Keratinocyte (primary cell): ENCODE measurements around the gene LTBP2. TPM values are rescaled to one million over a fixed set of nuclear protein-coding genes. Genes with fewer than 3 reads are reported as not detected.
A peak's percentile ranks its signal among the peaks of the same experiment; 100 is the strongest.

Experiments
- DNase-seq: peaks from one replicate; pipeline ENCODE4 v3.0.0-alpha.2; 2011; ENCODE audit warnings: low read depth, missing footprints, low spot score
- FAIRE-seq: peaks from 2 replicates; lab custom pipeline; 2011; peaks lifted over from hg19 to GRCh38; lab: Jason Lieb, UNC
- H2AFZ ChIP-seq: 2 replicates; pipeline ENCODE4 v1.6.0; 2012; ENCODE audit warnings: low read length, control low read depth, inconsistent platforms; ENCODE audit not compliant: control insufficient read depth
- H3K27ac ChIP-seq: 2 replicates; pipeline ENCODE4 v1.5.1; 2011; ENCODE audit warnings: low read length; ENCODE audit not compliant: control insufficient read depth, insufficient read depth
- H3K27me3 ChIP-seq: 3 replicates; pipeline ENCODE4 v1.6.0; 2011; ENCODE audit warnings: low read length; ENCODE audit not compliant: control insufficient read depth, insufficient read depth; ENCODE audit errors: extremely low read depth
- H3K36me3 ChIP-seq, 2 experiments: 2 replicates in 1 of 2; 3 replicates in 1 of 2; pipeline ENCODE4 v1.5.1; 2011; ENCODE audit warnings: low read length in 2 of 2, mild to moderate bottlenecking in 1 of 2; ENCODE audit not compliant: control insufficient read depth in 2 of 2, insufficient read depth in 2 of 2; ENCODE audit errors: extremely low read depth in 1 of 2
- H3K4me1 ChIP-seq: 3 replicates; pipeline ENCODE4 v1.5.1; 2011; ENCODE audit warnings: low read length; ENCODE audit not compliant: control insufficient read depth, insufficient read depth; ENCODE audit errors: extremely low read depth
- H3K4me2 ChIP-seq: 3 replicates; pipeline ENCODE4 v1.6.0; 2011; ENCODE audit warnings: low read depth, low read length; ENCODE audit not compliant: control insufficient read depth, insufficient read depth; ENCODE audit errors: extremely low read depth
- H3K4me3 ChIP-seq, 3 experiments: fragments of 200-600 bp in 1 of 3; sonication (generic) in 1 of 3; 2 replicates in 2 of 3; 3 replicates in 1 of 3; pipeline ENCODE4 v1.5.1; 2011 to 2016; ENCODE audit warnings: low read length in 3 of 3, mild to moderate bottlenecking in 3 of 3, control low read depth in 2 of 3, inconsistent platforms in 1 of 3, low read depth in 1 of 3, mixed read lengths in 1 of 3, mixed run types in 1 of 3, moderate library complexity in 1 of 3; ENCODE audit not compliant: control insufficient read depth in 2 of 3, insufficient read depth in 2 of 3; ENCODE audit errors: extremely low read depth in 1 of 3
- H3K79me2 ChIP-seq: 2 replicates; pipeline ENCODE4 v1.6.0; 2012; ENCODE audit warnings: low read length; ENCODE audit not compliant: control insufficient read depth, insufficient read depth
- H3K9ac ChIP-seq: 3 replicates; pipeline ENCODE4 v1.6.0; 2011; ENCODE audit warnings: low read length; ENCODE audit not compliant: control insufficient read depth, insufficient read depth; ENCODE audit errors: extremely low read depth
- H3K9me1 ChIP-seq: 3 replicates; pipeline ENCODE4 v1.6.0; 2011; ENCODE audit warnings: low read length; ENCODE audit not compliant: control insufficient read depth, insufficient read depth; ENCODE audit errors: extremely low read depth
- H3K9me3 ChIP-seq: 2 replicates; pipeline ENCODE4 v1.5.1; 2012; ENCODE audit warnings: low read depth, low read length; ENCODE audit not compliant: control insufficient read depth
- H4K20me1 ChIP-seq: 3 replicates; pipeline ENCODE4 v1.6.0; 2011; ENCODE audit warnings: low read length; ENCODE audit not compliant: control insufficient read depth, insufficient read depth; ENCODE audit errors: extremely low read depth
- CTCF ChIP-seq, 3 experiments: IDR thresholded peaks in 1 of 3; conservative IDR thresholded peaks in 1 of 3; optimal IDR thresholded peaks in 1 of 3; 2 replicates in 2 of 3; 3 replicates in 1 of 3; pipeline versions ENCODE3 to v1.5.1; 2011; ENCODE audit warnings: low read length in 3 of 3, mild to moderate bottlenecking in 3 of 3, moderate library complexity in 2 of 3, control low read depth in 1 of 3, inconsistent platforms in 1 of 3; ENCODE audit not compliant: insufficient read depth in 2 of 3; ENCODE audit errors: extremely low read depth in 1 of 3
- EZH2 ChIP-seq: IDR thresholded peaks from one replicate; pipeline ENCODE4 v1.6.1; 2012; ENCODE audit warnings: inconsistent platforms, mild to moderate bottlenecking, low read length, moderate library complexity
- dilution Hi-C: fragments of 300-500 bp; cut with MboI; formaldehyde crosslinking; loops from one replicate; pipeline ENCODE4 v1.7.0; 2020; ENCODE audit warnings: low sequenced_read_pairs; ENCODE audit not compliant: extremely low pct_ligation_motif_present
- polyA plus RNA-seq, 5 experiments: library from polyadenylated mRNA; depleted of rRNA in 3 of 5; stranded (reverse) in 3 of 5; stranded (forward) in 1 of 5; unstranded in 1 of 5; fragments of >200 nt; gene quantifications; 1 replicate in 1 of 5; 2 replicates in 3 of 5; 3 replicates in 1 of 5; pipeline versions ENCODE4 v1.2.1 to v1.2.3, GENCODE V29; 2011 to 2012; ENCODE audit warnings: missing spikeins in 2 of 5, low read depth in 1 of 5, low replicate concordance in 1 of 5

LTBP2 gene
- polyA plus RNA-seq, 1 donor (not counting 4 experiments of a cell fraction or from before 2014, with no cell fraction given): 23.9 TPM

GRCh38 chr14:74568911-74569310, 43.1 kb downstream of the LTBP2 start:
- H3K4me3 ChIP-seq: no peak overlapping the region
- peaks cover 86% of the 10 kb centered on the region for H3K4me1 ChIP-seq
- H3K36me3 ChIP-seq: peaks cover 1 to 18% of the 10 kb centered on the region in 2 experiments
- FAIRE-seq: peak; percentile 41
- H4K20me1 ChIP-seq: no peaks in the 10 kb centered on the region
- H3K9me3 ChIP-seq: no peaks in the 10 kb centered on the region
- peak overlapping the region; percentile 82 for H3K4me2 ChIP-seq
- peaks cover 20% of the 10 kb centered on the region for H3K79me2 ChIP-seq
- DNase-seq: no peak
- TF ChIP-seq CTCF (optimal IDR thresholded peaks at IDR 0.05 in 1 of 3, IDR thresholded peaks at IDR 0.05 in 1 of 3, conservative IDR thresholded peaks at IDR 0.05 in 1 of 3; ENCODE audit: extremely low read depth in 1 of 3, insufficient read depth in 2 of 3, low read length in 3 of 3) (no peak), EZH2 (no peak)
- peak overlapping the region; percentile 99 for H3K27ac ChIP-seq
- dilution Hi-C loops: no loop called here
- no peaks in the 10 kb centered on the region for H3K27me3 ChIP-seq
- H3K9ac ChIP-seq: peak overlapping the region; percentile 1
- no peaks in the 10 kb centered on the region for H3K9me1 ChIP-seq
- H2AFZ ChIP-seq: no peak overlapping the region

GRCh38 chr14:74568380-74568649, 43.7 kb downstream of the LTBP2 start:
- H3K9me3 ChIP-seq: no peaks in the 10 kb centered on the region
- H2AFZ ChIP-seq: no peak overlapping the region
- H4K20me1 ChIP-seq: no peaks in the 10 kb centered on the region
- H3K9me1 ChIP-seq: no peaks in the 10 kb centered on the region
- peak overlapping the region; percentile 82 for H3K4me2 ChIP-seq
- FAIRE-seq (peak; percentile 81), DNase-seq (peak; percentile 54)
- peak overlapping the region; percentile 88 for H3K9ac ChIP-seq
- H3K27ac ChIP-seq: peak overlapping the region; percentile 99
- no peak for TF ChIP-seq CTCF (optimal IDR thresholded peaks at IDR 0.05 in 1 of 3, IDR thresholded peaks at IDR 0.05 in 1 of 3, conservative IDR thresholded peaks at IDR 0.05 in 1 of 3; ENCODE audit: extremely low read depth in 1 of 3, insufficient read depth in 2 of 3, low read length in 3 of 3)
- TF ChIP-seq EZH2: no peak
- no peaks in the 10 kb centered on the region for H3K27me3 ChIP-seq
- dilution Hi-C loops: no loop called here
- H3K36me3 ChIP-seq: peaks cover 1 to 17% of the 10 kb centered on the region in 2 experiments
- peaks cover 25% of the 10 kb centered on the region for H3K79me2 ChIP-seq
- peaks cover 85% of the 10 kb centered on the region for H3K4me1 ChIP-seq
- peak overlapping the region; percentile 43 to 55 (median 47) for H3K4me3 ChIP-seq
